Vagina (tissue), 2 donors: ENCODE results near the gene GTF3C1. TPM values are rescaled to one million over a fixed set of nuclear protein-coding genes. Genes with fewer than 3 reads are reported as not detected.

Experiments used
- DNase-seq, 2 donors: peaks; one replicate each; pipeline ENCODE4 v3.0.0-alpha.2; 2017; ENCODE audit errors: extremely low spot score in 2 of 2
- H3K27ac ChIP-seq: fragments of 200-600 bp; sonication (generic); one replicate; pipeline ENCODE4 v1.5.1; 2019
- H3K27me3 ChIP-seq: fragments of 200-600 bp; sonication (generic); one replicate; pipeline ENCODE4 v1.5.1; 2019
- H3K36me3 ChIP-seq, 2 donors: fragments of 200-600 bp; sonication (generic); one replicate each; pipeline ENCODE4 v1.5.1; 2017 to 2019
- H3K4me1 ChIP-seq: fragments of 200-600 bp; sonication (generic); one replicate; pipeline ENCODE4 v1.5.1; 2019
- H3K4me3 ChIP-seq, 2 donors: fragments of 200-600 bp; sonication (generic); 1 replicate in 1 of 2; 2 replicates in 1 of 2; pipeline ENCODE4 v1.5.1; 2016 to 2019
- H3K9me3 ChIP-seq: fragments of 200-600 bp; sonication (generic); one replicate; pipeline ENCODE4 v1.5.1; 2019
- POLR2A ChIP-seq, 2 donors: fragments of 450-650 bp; IDR thresholded peaks; one replicate each; pipeline ENCODE4 v1.6.1; 2017; ENCODE audit warnings: antibody characterized with exemption in 2 of 2, mild to moderate bottlenecking in 2 of 2, moderate library complexity in 2 of 2
- POLR2AphosphoS5 ChIP-seq, 2 donors: sonication (generic); formaldehyde crosslinking; IDR thresholded peaks; one replicate each; pipeline ENCODE4 v1.9.0; 2017; ENCODE audit warnings: antibody characterized with exemption in 2 of 2, mild to moderate bottlenecking in 2 of 2, low read depth in 1 of 2; ENCODE audit not compliant: insufficient read depth in 1 of 2
- intact Hi-C: fragments of 100-400 bp; cut with DNase I; formaldehyde crosslinking; loops from one replicate; pipeline ENCODE4 v1.15.1; 2023
- total RNA-seq: library from RNA; depleted of rRNA; stranded (reverse); fragments of >200 nt; gene quantifications from one replicate; pipeline ENCODE4 v1.2.3, GENCODE V29; 2016
- TF ChIP-seq, protein P1 (sequence below), 3 experiments: fragments of 450-650 bp in 2 of 3; fragments of 200-600 bp in 1 of 3; sonication (generic) in 1 of 3; IDR thresholded peaks; one replicate each; pipeline ENCODE4 v1.5.1; 2017 to 2019; ENCODE audit warnings: antibody characterized with exemption in 3 of 3, mild to moderate bottlenecking in 2 of 3, moderate library complexity in 2 of 3

Gene GTF3C1
- total RNA-seq, 1 donor from 2014 or later: 133 TPM

DNA sequence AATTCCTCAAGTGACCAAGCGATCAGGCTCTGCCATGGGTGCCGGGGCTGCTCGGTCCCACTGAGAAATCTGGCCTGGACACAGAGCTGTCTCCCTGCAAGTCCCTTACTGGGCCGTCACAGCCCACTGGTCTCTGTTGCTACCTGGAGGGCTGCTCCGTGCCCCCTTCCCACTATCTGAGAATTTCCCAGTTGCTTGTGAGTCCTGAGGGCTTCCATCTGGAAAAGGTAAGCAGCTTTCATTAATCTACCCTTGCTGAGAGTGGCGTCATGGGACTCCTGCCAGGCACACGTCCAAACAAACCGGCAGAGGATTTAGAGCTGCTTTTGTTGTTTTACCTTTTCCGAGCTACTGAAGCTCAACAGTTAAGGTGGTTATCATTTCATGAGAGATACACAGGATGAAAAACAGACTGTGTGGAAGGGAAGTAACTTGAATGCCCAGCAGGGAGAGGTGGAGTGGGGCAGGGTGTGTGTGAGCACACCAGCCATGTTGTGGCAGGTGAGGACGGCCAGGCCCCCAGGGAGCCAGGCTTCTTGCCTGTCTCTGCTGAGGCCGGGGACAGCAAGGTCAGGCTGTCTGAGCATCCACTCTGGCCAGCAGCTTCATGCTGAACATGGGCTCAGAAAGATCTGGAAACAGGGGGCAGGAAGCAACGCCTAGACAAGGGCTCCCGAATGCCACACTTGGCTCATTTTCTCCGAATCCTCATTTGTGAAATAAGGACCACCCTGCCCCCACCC lies 50.6 kb downstream of the GTF3C1 start:
- Histone ChIP-seq H3K27me3 (no peaks in the 10 kb centered on the region), H3K9me3 (no peaks in the 10 kb centered on the region), H3K4me1 (no peaks in the 10 kb centered on the region), H3K27ac (no peak overlapping the region), H3K4me3 (no peak overlapping the region), H3K36me3 (peaks cover 0 to 90% of the 10 kb centered on the region in 2 donors)
- intact Hi-C loops: no loop called here
- TF ChIP-seq POLR2AphosphoS5 (IDR thresholded peaks at IDR 0.05; ENCODE audit: insufficient read depth in 1 of 2, low read depth in 1 of 2) (no peak), POLR2A (IDR thresholded peaks at IDR 0.05) (no peak)
- TF ChIP-seq, protein P1, sequence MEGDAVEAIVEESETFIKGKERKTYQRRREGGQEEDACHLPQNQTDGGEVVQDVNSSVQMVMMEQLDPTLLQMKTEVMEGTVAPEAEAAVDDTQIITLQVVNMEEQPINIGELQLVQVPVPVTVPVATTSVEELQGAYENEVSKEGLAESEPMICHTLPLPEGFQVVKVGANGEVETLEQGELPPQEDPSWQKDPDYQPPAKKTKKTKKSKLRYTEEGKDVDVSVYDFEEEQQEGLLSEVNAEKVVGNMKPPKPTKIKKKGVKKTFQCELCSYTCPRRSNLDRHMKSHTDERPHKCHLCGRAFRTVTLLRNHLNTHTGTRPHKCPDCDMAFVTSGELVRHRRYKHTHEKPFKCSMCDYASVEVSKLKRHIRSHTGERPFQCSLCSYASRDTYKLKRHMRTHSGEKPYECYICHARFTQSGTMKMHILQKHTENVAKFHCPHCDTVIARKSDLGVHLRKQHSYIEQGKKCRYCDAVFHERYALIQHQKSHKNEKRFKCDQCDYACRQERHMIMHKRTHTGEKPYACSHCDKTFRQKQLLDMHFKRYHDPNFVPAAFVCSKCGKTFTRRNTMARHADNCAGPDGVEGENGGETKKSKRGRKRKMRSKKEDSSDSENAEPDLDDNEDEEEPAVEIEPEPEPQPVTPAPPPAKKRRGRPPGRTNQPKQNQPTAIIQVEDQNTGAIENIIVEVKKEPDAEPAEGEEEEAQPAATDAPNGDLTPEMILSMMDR (IDR thresholded peaks at IDR 0.05): no peak
- DNase-seq: no peak

DNA sequence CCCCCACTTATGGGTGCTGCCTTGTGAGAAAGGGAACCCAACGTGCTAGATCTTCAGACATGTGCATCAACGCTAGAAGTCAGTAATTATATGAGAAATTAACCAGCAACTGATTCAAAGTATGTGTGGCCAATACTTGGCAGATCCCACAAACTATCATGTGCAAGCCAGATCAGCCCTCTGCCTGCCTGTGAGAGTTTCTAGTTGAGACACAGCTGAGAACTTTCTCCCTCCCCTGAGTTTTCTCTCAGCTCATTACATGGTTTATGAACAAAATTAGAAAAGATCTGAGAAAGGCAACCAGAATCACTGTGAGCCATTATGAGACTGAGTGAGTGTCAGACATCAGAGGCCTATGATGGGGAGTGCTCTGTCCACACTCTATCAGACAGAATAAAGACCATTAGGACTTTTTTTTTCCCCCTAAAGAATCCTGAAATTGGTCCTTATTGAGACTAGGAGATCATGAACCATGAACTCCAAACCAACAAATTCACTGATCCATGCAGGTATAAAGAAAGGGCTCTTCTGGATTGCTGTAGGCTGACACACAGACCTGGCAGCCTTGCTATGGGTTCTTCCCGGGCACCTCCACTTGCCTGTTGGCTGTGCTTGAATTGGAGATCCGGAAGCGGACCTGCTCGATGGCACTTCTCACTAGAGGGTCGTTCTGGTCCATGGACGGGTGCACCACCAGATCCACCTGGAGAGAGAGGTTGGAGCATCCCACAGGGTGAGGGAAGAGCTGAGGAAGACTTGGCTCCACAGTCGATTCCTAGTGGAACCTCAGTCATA lies 51.5 kb downstream of the GTF3C1 start:
- no peak for DNase-seq
- intact Hi-C loops: no loop called here
- Histone ChIP-seq H3K36me3 (peaks cover 0 to 90% of the 10 kb centered on the region in 2 donors), H3K4me1 (no peaks in the 10 kb centered on the region), H3K9me3 (no peaks in the 10 kb centered on the region), H3K4me3 (no peak overlapping the region), H3K27ac (no peak overlapping the region), H3K27me3 (no peaks in the 10 kb centered on the region)
- TF ChIP-seq, protein P1 (IDR thresholded peaks at IDR 0.05): no peak
- TF ChIP-seq POLR2A (IDR thresholded peaks at IDR 0.05): no peak
- no peak for TF ChIP-seq POLR2AphosphoS5 (IDR thresholded peaks at IDR 0.05; ENCODE audit: insufficient read depth in 1 of 2, low read depth in 1 of 2)

DNA sequence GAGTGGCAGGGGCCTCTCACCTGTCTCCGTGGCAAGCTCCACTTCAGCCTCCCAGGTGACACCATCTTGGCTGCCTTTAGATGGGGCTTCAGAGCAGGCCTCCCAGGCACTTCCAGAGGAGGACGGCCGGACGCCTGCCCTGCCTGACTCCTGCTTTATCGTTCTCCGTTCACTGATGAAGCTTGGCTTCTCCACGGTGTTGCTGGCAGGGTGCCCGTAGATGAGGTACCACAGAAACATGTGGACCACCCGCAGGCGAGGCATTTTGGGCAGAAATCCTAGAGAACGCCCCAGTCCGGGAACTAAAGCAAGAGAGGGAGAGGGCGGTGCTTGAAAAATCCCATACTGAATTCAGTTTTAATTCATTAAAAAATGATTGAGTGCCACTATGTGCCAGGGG lies 54.5 kb downstream of the GTF3C1 start:
- Histone ChIP-seq H3K9me3 (no peaks in the 10 kb centered on the region), H3K36me3 (peaks cover 0 to 91% of the 10 kb centered on the region in 2 donors), H3K4me1 (no peaks in the 10 kb centered on the region), H3K27ac (no peak overlapping the region), H3K27me3 (no peaks in the 10 kb centered on the region), H3K4me3 (no peak overlapping the region)
- TF ChIP-seq, protein P1 (IDR thresholded peaks at IDR 0.05): no peak
- TF ChIP-seq POLR2A (IDR thresholded peaks at IDR 0.05): no peak
- TF ChIP-seq POLR2AphosphoS5 (IDR thresholded peaks at IDR 0.05; ENCODE audit: insufficient read depth in 1 of 2, low read depth in 1 of 2): no peak
- DNase-seq: no peak
- intact Hi-C loops: no loop called here

DNA sequence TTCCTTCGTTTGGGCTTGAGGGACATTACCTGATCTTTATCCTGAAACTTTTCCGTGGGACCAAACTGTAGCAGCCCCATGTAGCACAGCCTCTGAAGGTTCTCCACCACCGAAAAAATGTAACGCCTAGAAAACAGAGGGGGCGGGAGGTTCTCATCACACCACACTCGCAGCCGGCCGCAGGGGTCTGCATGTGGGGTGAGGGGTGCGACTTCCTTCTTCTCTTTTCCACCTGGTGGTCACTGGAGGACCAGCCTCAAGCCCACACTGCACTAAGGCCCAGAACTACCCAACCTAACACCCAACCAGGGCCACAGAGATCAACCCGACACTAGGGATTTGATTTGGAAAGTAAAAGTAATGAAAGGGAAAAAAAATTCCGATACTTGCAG lies 57.1 kb downstream of the GTF3C1 start:
- intact Hi-C loops: no loop called here
- H3K4me1 ChIP-seq: no peaks in the 10 kb centered on the region
- H3K27me3 ChIP-seq: no peaks in the 10 kb centered on the region
- no peak overlapping the region for H3K4me3 ChIP-seq
- no peak overlapping the region for H3K27ac ChIP-seq
- no peak for TF ChIP-seq POLR2AphosphoS5 (IDR thresholded peaks at IDR 0.05; ENCODE audit: insufficient read depth in 1 of 2, low read depth in 1 of 2)
- no peak for TF ChIP-seq POLR2A (IDR thresholded peaks at IDR 0.05)
- TF ChIP-seq, protein P1 (IDR thresholded peaks at IDR 0.05): no peak
- H3K9me3 ChIP-seq: no peaks in the 10 kb centered on the region
- DNase-seq: no peak
- H3K36me3 ChIP-seq: peaks cover 0 to 93% of the 10 kb centered on the region in 2 donors
